Sigmoid colon (tissue), 7 donors: Measurements from ENCODE around the gene SEMA6B. TPM values are rescaled to one million over a fixed set of nuclear protein-coding genes. Genes with fewer than 3 reads are reported as not detected.

Source experiments
- DNase-seq: peaks from one replicate; pipeline ENCODE4 v3.0.0-alpha.2; 2019
- H3K27ac ChIP-seq, 4 donors: fragments of 200-600 bp; sonication (generic); one replicate each; pipeline ENCODE4 v1.5.1; 2016 to 2019; ENCODE audit warnings: mild to moderate bottlenecking in 1 of 4
- H3K27me3 ChIP-seq, 3 donors: fragments of 200-600 bp; sonication (generic); one replicate each; pipeline ENCODE4 v1.5.1; 2019; ENCODE audit warnings: mild to moderate bottlenecking in 1 of 3
- H3K36me3 ChIP-seq, 4 donors: fragments of 200-600 bp; sonication (generic); one replicate each; pipeline ENCODE4 v1.5.1; 2016 to 2019
- H3K4me1 ChIP-seq, 4 donors: fragments of 200-600 bp; sonication (generic); one replicate each; pipeline ENCODE4 v1.5.1; 2017 to 2019
- H3K4me3 ChIP-seq, 4 donors: fragments of 200-600 bp; sonication (generic); one replicate each; pipeline ENCODE4 v1.5.1; 2017 to 2019; ENCODE audit warnings: mild to moderate bottlenecking in 2 of 4, moderate library complexity in 1 of 4
- H3K9me3 ChIP-seq, 4 donors: fragments of 200-600 bp in 3 of 4; sonication (generic) in 3 of 4; one replicate each; pipeline versions ENCODE4 v1.5.1 to v1.6.1; 2013 to 2019
- EP300 ChIP-seq, 4 donors: sonication (generic); formaldehyde crosslinking; IDR thresholded peaks; one replicate each; pipeline ENCODE4 v1.6.1; 2017; ENCODE audit warnings: antibody characterized with exemption in 4 of 4
- POLR2A ChIP-seq, 2 donors: fragments of 450-650 bp; IDR thresholded peaks; one replicate each; pipeline ENCODE4 v1.6.1; 2016; ENCODE audit warnings: antibody characterized with exemption in 2 of 2, mild to moderate bottlenecking in 2 of 2, moderate library complexity in 2 of 2
- POLR2AphosphoS5 ChIP-seq, 4 donors: sonication (generic); formaldehyde crosslinking; IDR thresholded peaks; one replicate each; pipeline ENCODE4 v1.6.1; 2017; ENCODE audit warnings: antibody characterized with exemption in 4 of 4
- WGBS, 2 donors: extraction: QIAGEN DNeasy Blood & Tissue Kit; methylation state at CpG; one replicate each; pipeline ENCODE4 v1.1.7; 2013; 5-methylcytosine and 5-hydroxymethylcytosine counted together
- intact Hi-C: fragments of 100-400 bp; cut with DNase I; formaldehyde crosslinking; loops from one replicate; pipeline ENCODE4 v1.15.1; 2023
- polyA plus RNA-seq, 3 donors: library from polyadenylated mRNA; stranded (reverse); fragments of 200-250 nt; gene quantifications; one replicate each; pipeline ENCODE4 v1.2.3, GENCODE V29; 2013
- total RNA-seq, 4 donors: library from RNA; depleted of rRNA; stranded (reverse); fragments of >200 nt; gene quantifications; one replicate each; pipeline ENCODE4 v1.1.0, GENCODE V29; 2016
- TF ChIP-seq, protein P1 (sequence below), 4 experiments: fragments of 450-650 bp in 3 of 4; fragments of 200-600 bp in 1 of 4; IDR thresholded peaks; one replicate each; pipeline ENCODE4 v1.5.1; 2016 to 2019; ENCODE audit warnings: antibody characterized with exemption in 4 of 4, mild to moderate bottlenecking in 3 of 4, moderate library complexity in 2 of 4
- donor health status: healthy with polysubstance abuse.
- donor health status: Bipolar disorder and iron deficiency.
- donor health status: healthy.

Gene SEMA6B
- total and polyA plus RNA-seq, 7 donors: 0.60 to 16.9 (median 1.8) TPM

GRCh38 chr19:4592445-4592844, 33.0 kb upstream of the SEMA6B start:
- Histone ChIP-seq H3K4me3 (no peak overlapping the region), H3K27me3 (peaks cover 6 to 57% (median 20%) of the 10 kb centered on the region in 3 donors), H3K36me3 (no peaks in the 10 kb centered on the region), H3K9me3 (no peaks in the 10 kb centered on the region), H3K27ac (no peak overlapping the region), H3K4me1 (no peaks in the 10 kb centered on the region)
- TF ChIP-seq POLR2AphosphoS5 (IDR thresholded peaks at IDR 0.05) (no peak), POLR2A (IDR thresholded peaks at IDR 0.05) (no peak), EP300 (IDR thresholded peaks at IDR 0.05) (no peak)
- TF ChIP-seq, protein P1, sequence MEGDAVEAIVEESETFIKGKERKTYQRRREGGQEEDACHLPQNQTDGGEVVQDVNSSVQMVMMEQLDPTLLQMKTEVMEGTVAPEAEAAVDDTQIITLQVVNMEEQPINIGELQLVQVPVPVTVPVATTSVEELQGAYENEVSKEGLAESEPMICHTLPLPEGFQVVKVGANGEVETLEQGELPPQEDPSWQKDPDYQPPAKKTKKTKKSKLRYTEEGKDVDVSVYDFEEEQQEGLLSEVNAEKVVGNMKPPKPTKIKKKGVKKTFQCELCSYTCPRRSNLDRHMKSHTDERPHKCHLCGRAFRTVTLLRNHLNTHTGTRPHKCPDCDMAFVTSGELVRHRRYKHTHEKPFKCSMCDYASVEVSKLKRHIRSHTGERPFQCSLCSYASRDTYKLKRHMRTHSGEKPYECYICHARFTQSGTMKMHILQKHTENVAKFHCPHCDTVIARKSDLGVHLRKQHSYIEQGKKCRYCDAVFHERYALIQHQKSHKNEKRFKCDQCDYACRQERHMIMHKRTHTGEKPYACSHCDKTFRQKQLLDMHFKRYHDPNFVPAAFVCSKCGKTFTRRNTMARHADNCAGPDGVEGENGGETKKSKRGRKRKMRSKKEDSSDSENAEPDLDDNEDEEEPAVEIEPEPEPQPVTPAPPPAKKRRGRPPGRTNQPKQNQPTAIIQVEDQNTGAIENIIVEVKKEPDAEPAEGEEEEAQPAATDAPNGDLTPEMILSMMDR (IDR thresholded peaks at IDR 0.05): no peak
- intact Hi-C loops: no loop called here
- no peak for DNase-seq
- 67 to 76% methylated on average over 5 of the region's 5 CpGs for WGBS, 2 donors

DNA sequence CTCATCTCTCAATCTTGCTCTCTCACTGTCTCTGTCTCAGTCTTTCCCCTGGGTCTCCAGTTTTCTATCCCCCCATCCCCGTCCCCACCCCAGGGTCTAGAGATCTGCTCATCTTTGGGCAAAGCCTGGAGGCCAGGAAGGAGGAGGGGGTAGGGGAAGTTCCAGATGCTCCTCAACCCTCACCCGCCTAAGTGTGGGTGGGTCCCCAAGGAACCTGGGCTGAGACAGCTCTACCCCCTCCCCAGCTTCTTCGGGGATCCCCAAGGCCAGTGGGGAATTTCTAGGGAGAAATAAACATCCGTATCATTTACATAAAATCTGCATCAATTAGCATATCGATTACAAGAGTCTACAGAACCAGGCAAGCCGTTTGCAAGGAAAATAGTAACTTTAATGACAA, 31.8 kb upstream of the SEMA6B start:
- Histone ChIP-seq H3K36me3 (no peaks in the 10 kb centered on the region), H3K9me3 (no peaks in the 10 kb centered on the region), H3K27ac (no peak overlapping the region), H3K27me3 (peaks cover 0 to 56% (median 11%) of the 10 kb centered on the region in 3 donors), H3K4me3 (no peak overlapping the region), H3K4me1 (no peaks in the 10 kb centered on the region)
- TF ChIP-seq, protein P1 (IDR thresholded peaks at IDR 0.05): no peak
- TF ChIP-seq POLR2AphosphoS5 (IDR thresholded peaks at IDR 0.05): no peak
- intact Hi-C loops: no loop called here
- DNase-seq: no peak
- 40 to 47% methylated on average over 6 of the region's 6 CpGs for WGBS, 2 donors

DNA sequence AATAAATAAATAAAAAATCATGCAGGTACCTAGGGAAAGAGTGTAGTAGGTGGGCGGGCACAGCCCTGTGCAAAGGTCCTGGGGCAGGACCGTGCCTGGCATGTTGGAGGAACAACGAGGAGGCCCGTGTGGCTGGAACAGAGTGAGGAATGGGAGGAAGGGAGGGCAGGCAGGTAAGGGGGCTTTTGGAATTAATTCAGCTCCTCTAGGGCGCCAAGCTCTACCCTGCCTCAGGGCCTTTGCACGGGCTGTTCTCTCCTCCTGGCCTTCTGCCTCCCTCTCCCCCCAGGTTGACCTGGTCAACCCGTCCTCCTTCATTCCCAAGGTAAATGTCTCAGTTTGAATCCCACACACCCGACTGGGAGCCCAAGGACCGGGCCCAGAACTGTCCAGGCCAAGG, 31.1 kb upstream of the SEMA6B start:
- Histone ChIP-seq H3K36me3 (no peaks in the 10 kb centered on the region), H3K27me3 (peaks cover under 1 to 55% (median 16%) of the 10 kb centered on the region in 3 donors), H3K4me1 (no peaks in the 10 kb centered on the region), H3K4me3 (no peak overlapping the region), H3K9me3 (no peaks in the 10 kb centered on the region), H3K27ac (no peak overlapping the region)
- 61 to 82% methylated on average over 9 of the region's 9 CpGs for WGBS, 2 donors
- TF ChIP-seq POLR2AphosphoS5 (IDR thresholded peaks at IDR 0.05) (no peak), EP300 (IDR thresholded peaks at IDR 0.05) (no peak), POLR2A (IDR thresholded peaks at IDR 0.05) (no peak)
- TF ChIP-seq, protein P1 (IDR thresholded peaks at IDR 0.05): no peak
- no peak for DNase-seq
- intact Hi-C loops: no loop called here

DNA sequence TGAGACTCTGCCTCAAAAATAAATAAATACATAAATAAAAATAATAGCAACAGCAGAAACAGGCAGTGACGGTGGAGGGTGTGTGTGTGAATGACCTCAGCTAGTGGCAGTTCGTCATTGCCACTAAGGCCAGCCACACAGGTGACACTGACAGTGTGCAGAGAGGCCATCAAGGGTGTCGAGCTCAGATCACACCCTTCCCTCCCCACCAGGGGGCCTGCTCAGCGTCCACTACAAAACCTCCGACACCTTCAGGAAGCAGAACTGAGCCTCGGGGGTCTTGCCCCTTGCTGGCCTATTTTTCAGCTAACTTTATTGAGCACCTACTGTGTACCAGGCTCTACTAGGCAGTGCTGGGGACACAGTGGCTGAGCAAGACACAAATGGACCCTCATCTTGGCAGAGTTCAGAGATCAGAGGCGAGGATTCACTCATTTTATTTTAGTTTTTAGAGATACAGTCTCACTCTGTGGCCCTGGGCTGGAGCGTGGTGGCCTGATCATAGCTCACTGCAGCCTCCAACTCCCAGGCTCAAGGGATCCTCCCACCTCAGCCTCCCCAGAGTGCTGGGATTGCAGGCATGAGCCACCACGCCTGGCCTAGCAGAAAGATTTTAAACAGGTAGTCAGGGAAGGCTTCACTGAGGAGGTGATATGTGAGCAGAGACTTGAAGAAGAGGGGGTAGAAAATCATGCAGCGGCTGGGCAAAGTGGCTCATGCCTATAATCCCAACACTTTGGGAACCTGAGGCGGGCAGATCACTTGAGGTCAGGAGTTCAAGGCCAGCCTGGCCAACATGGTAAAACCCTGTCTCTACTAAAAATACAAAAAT, 30.3 kb upstream of the SEMA6B start:
- no peak for DNase-seq
- TF ChIP-seq, protein P1 (IDR thresholded peaks at IDR 0.05): peak in 1 of 4 experiments; percentile 11
- TF ChIP-seq POLR2AphosphoS5 (IDR thresholded peaks at IDR 0.05): no peak
- Histone ChIP-seq H3K9me3 (no peaks in the 10 kb centered on the region), H3K36me3 (no peaks in the 10 kb centered on the region), H3K27ac (no peak overlapping the region), H3K4me3 (no peak overlapping the region), H3K27me3 (peaks cover 8 to 55% (median 24%) of the 10 kb centered on the region in 3 donors), H3K4me1 (peaks cover 0 to 5% (median 2%) of the 10 kb centered on the region in 4 donors)
- 40 to 56% methylated on average over 11 of the region's 11 CpGs for WGBS, 2 donors
- intact Hi-C loops: no loop called here
